HepG2 (cell line): ENCODE results near the gene OVOL3. TPM values are rescaled to one million over a fixed set of nuclear protein-coding genes. Genes with fewer than 3 reads are reported as not detected.

Source experiments
- BCL6 ChIP-seq: IDR thresholded peaks from 2 replicates; pipeline ENCODE4 v1.6.1; 2016; ENCODE audit warnings: missing genetic modification reagents, missing compliant biosample characterization
- BHLHE40 ChIP-seq: IDR thresholded peaks from 2 replicates; pipeline ENCODE4 v1.6.1; 2011; ENCODE audit warnings: low read length, improper control_type of control experiment
- FOXO1 ChIP-seq: sonication (generic); formaldehyde crosslinking; IDR thresholded peaks from 2 replicates; pipeline ENCODE4 v1.4.0; 2020; ENCODE audit warnings: missing genetic modification reagents
- FOXP4 ChIP-seq: sonication (generic); formaldehyde crosslinking; IDR thresholded peaks from 2 replicates; pipeline ENCODE4 v1.4.0; 2020; ENCODE audit warnings: missing genetic modification reagents
- MZF1 ChIP-seq: sonication (generic); formaldehyde crosslinking; IDR thresholded peaks from 2 replicates; pipeline ENCODE4 v1.8.1; 2023; ENCODE audit warnings: mild to moderate bottlenecking, missing genetic modification reagents, borderline replicate concordance
- ZNF143 ChIP-seq: sonication (generic); formaldehyde crosslinking; IDR thresholded peaks from 2 replicates; pipeline ENCODE4 v1.4.0; 2020; ENCODE audit warnings: missing genetic modification reagents
- ZNF207 ChIP-seq: fragments of 450-650 bp; IDR thresholded peaks from 2 replicates; pipeline ENCODE4 v1.6.1; 2016; ENCODE audit warnings: antibody characterized with exemption, borderline replicate concordance
- ZNF275 ChIP-seq: sonication (generic); formaldehyde crosslinking; IDR thresholded peaks from 2 replicates; pipeline ENCODE4 v1.8.0; 2022; ENCODE audit warnings: missing genetic modification reagents, mild to moderate bottlenecking, inconsistent platforms, borderline replicate concordance
- ZNF407 ChIP-seq: sonication (generic); formaldehyde crosslinking; IDR thresholded peaks from one replicate; pipeline ENCODE4 v1.5.1; 2020; ENCODE audit warnings: mild to moderate bottlenecking, missing genetic modification reagents; ENCODE audit errors: not compliant biosample characterization
- ZNF446 ChIP-seq: sonication (generic); formaldehyde crosslinking; IDR thresholded peaks from 2 replicates; pipeline ENCODE4 v1.5.0; 2020; ENCODE audit warnings: mild to moderate bottlenecking, missing genetic modification reagents
- ZNF740 ChIP-seq: sonication (generic); formaldehyde crosslinking; IDR thresholded peaks from 2 replicates; pipeline ENCODE4 v1.4.0; 2020; ENCODE audit warnings: missing genetic modification reagents
- ZNF761 ChIP-seq: sonication (generic); formaldehyde crosslinking; conservative IDR thresholded peaks from 2 replicates; pipeline ENCODE4 v1.4.0; 2020; ENCODE audit warnings: mild to moderate bottlenecking, missing genetic modification reagents
- polyA plus RNA-seq, 8 experiments: library from polyadenylated mRNA; depleted of rRNA in 3 of 8; stranded (reverse) in 7 of 8; unstranded in 1 of 8; fragments of >200 nt; fragmentation: Illumina TruSeq in 4 of 8; extraction: Trizol in 4 of 8; gene quantifications; 2 replicates each; pipeline versions ENCODE4 v1.2.1 to v1.2.3, GENCODE V29; 2011 to 2016; ENCODE audit warnings: low read depth in 4 of 8, missing spikeins in 1 of 8, mixed read lengths in 1 of 8; ENCODE audit not compliant: insufficient read depth in 1 of 8
- total RNA-seq, 5 experiments: library from RNA; depleted of rRNA; stranded (reverse); fragments of >200 nt; fragmentation: Illumina TruSeq; extraction: Trizol; gene quantifications; 2 replicates each; pipeline ENCODE4 v1.2.3, GENCODE V29; 2016; ENCODE audit warnings: low read depth in 1 of 5
- TF ChIP-seq, protein P1 (sequence below): sonication (generic); formaldehyde crosslinking; IDR thresholded peaks from 2 replicates; pipeline ENCODE4 v1.8.0; 2022; ENCODE audit warnings: mild to moderate bottlenecking, missing genetic modification reagents, moderate library complexity
- TF ChIP-seq, protein P2 (sequence below): sonication (generic); formaldehyde crosslinking; IDR thresholded peaks from 2 replicates; pipeline ENCODE4 v1.4.0; 2020; ENCODE audit warnings: missing genetic modification reagents

OVOL3 gene
- total and polyA plus RNA-seq, 2 of the 13 experiments (the other 11 are each of a cell fraction or from before 2014, with no cell fraction given), result not detected

GRCh38 chr19:36114721-36115452 is 3.9 kb downstream of the OVOL3 start, which contains the start of gene POLR2I (continued):
- TF ChIP-seq ZNF407, result peak; percentile 35
- TF ChIP-seq, protein P1, sequence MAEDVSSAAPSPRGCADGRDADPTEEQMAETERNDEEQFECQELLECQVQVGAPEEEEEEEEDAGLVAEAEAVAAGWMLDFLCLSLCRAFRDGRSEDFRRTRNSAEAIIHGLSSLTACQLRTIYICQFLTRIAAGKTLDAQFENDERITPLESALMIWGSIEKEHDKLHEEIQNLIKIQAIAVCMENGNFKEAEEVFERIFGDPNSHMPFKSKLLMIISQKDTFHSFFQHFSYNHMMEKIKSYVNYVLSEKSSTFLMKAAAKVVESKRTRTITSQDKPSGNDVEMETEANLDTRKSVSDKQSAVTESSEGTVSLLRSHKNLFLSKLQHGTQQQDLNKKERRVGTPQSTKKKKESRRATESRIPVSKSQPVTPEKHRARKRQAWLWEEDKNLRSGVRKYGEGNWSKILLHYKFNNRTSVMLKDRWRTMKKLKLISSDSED (CRISPR knock-in tag), result no peak
- peak; percentile 74; the same call in 1 of the 2 replicates for TF ChIP-seq ZNF761 (CRISPR knock-in tag)
- TF ChIP-seq ZNF207, result no peak
- peak; percentile 76; the same call in 1 of the 2 replicates for TF ChIP-seq ZNF740 (CRISPR knock-in tag)
- TF ChIP-seq ZNF446, result peak; percentile 68; the same call in 1 of the 2 replicates
- peak; percentile 74; the same call in 1 of the 2 replicates for TF ChIP-seq FOXP4 (CRISPR knock-in tag)
- peak; percentile 68; the same call in 1 of the 2 replicates for TF ChIP-seq ZNF275 (CRISPR knock-in tag)
- TF ChIP-seq, protein P2, sequence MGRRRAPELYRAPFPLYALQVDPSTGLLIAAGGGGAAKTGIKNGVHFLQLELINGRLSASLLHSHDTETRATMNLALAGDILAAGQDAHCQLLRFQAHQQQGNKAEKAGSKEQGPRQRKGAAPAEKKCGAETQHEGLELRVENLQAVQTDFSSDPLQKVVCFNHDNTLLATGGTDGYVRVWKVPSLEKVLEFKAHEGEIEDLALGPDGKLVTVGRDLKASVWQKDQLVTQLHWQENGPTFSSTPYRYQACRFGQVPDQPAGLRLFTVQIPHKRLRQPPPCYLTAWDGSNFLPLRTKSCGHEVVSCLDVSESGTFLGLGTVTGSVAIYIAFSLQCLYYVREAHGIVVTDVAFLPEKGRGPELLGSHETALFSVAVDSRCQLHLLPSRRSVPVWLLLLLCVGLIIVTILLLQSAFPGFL (CRISPR knock-in tag), result no peak
- TF ChIP-seq BCL6 (CRISPR knock-in tag), result peak; percentile 68
- TF ChIP-seq FOXO1, result 0 out of 2 replicates have a peak, but pooled peaks have one; percentile 34
- TF ChIP-seq MZF1 (CRISPR knock-in tag), result no peak
- TF ChIP-seq ZNF143 (CRISPR knock-in tag), result peak; percentile 73
- peak; percentile 95 for TF ChIP-seq BHLHE40
